ENCODE results near the gene MX2.

MX2 gene

GRCh38 chr21:41371685-41372030 lies 9.8 kb downstream of the MX2 start:
- POLR2A ChIA-PET: no interaction called here
- CTCF ChIA-PET: interaction anchor here (0.8 to 1.4 kb wide), 7 partner anchors 9 to 88 kb away, joined by 3 to 7 read pairs (median 3); no protein-coding TSS in a partner anchor
- no peak for TF ChIP-seq CTCF (IDR thresholded peaks at IDR 0.05; ENCODE audit: control extremely low read depth, extremely low read depth, low read depth, missing control alignments)
- no peak for DNase-seq (ENCODE audit: extremely low spot score)

- TF ChIP-seq CTCF (IDR thresholded peaks at IDR 0.05; ENCODE audit: control extremely low read depth, extremely low read depth, low read depth, missing control alignments): no peak
- DNase-seq (ENCODE audit: extremely low spot score): no peak
- CTCF ChIA-PET: interaction anchor here (1.4 to 1.5 kb wide), 3 partner anchors 11 to 90 kb away, joined by 3 to 13 read pairs (median 7); no protein-coding TSS in a partner anchor
- POLR2A ChIA-PET: no interaction called here
These were observed 11.4 kb downstream of the MX2 start for GRCh38 chr21:41373253-41373652.

- no peak for TF ChIP-seq CTCF (IDR thresholded peaks at IDR 0.05; ENCODE audit: control extremely low read depth, extremely low read depth, low read depth, missing control alignments)
- POLR2A ChIA-PET: no interaction called here
- CTCF ChIA-PET: interaction anchor here (1.5 kb wide), 1 partner anchor 44 kb away, joined by 3 read pairs; no protein-coding TSS in a partner anchor
- no peak for DNase-seq (ENCODE audit: extremely low spot score)
These were observed 11.9 kb downstream of the MX2 start for GRCh38 chr21:41373763-41374162.

- no peak for TF ChIP-seq CTCF (IDR thresholded peaks at IDR 0.05; ENCODE audit: control extremely low read depth, extremely low read depth, low read depth, missing control alignments)
- ChIA-PET POLR2A (no interaction called here), CTCF (no interaction called here)
- no peak for DNase-seq (ENCODE audit: extremely low spot score)
These were observed 12.4 kb downstream of the MX2 start for GRCh38 chr21:41374177-41374712.

GRCh38 chr21:41374867-41375533 lies 13.2 kb downstream of the MX2 start:
- no peak for TF ChIP-seq CTCF (IDR thresholded peaks at IDR 0.05; ENCODE audit: control extremely low read depth, extremely low read depth, low read depth, missing control alignments)
- CTCF ChIA-PET: interaction anchor here (0.7 kb wide), 1 partner anchor 20 kb away, joined by 3 read pairs; no protein-coding TSS in a partner anchor
- POLR2A ChIA-PET: no interaction called here
- DNase-seq (ENCODE audit: extremely low spot score): no peak

GRCh38 chr21:41375875-41376274 lies 14.0 kb downstream of the MX2 start:
- DNase-seq (ENCODE audit: extremely low spot score): no peak
- POLR2A ChIA-PET: no interaction called here
- TF ChIP-seq CTCF (IDR thresholded peaks at IDR 0.05; ENCODE audit: control extremely low read depth, extremely low read depth, low read depth, missing control alignments): no peak
- CTCF ChIA-PET: no interaction called here
